ENCODE measurements around the gene ANXA4.
"Not testable (repeated sequence)": the region's sequence is repeated elsewhere in the genome, so short reads cannot be mapped to it uniquely, and the experiment has no call there.

ANXA4 gene

GRCh38 chr2:69816923-69817542 is 75.1 kb downstream of the ANXA4 start:
- no peak for TF ChIP-seq JUND (IDR thresholded peaks at IDR 0.05; ENCODE audit: low read depth)
- in situ Hi-C loops (cut with HindIII; ENCODE audit: low pct_unique_long_range_greater_than_20kb, low sequenced_read_pairs), result no loop called here
- peak in 1 of 2 experiments; percentile 84 for DNase-seq (ENCODE audit: low read depth in 1 of 2, low spot score in 1 of 2)

GRCh38 chr2:69817729-69818501 is 76.0 kb downstream of the ANXA4 start:
- no peak for TF ChIP-seq JUND (IDR thresholded peaks at IDR 0.05; ENCODE audit: low read depth)
- in situ Hi-C loops (cut with HindIII; ENCODE audit: low pct_unique_long_range_greater_than_20kb, low sequenced_read_pairs), result no loop called here
- no peak for DNase-seq (ENCODE audit: low read depth in 1 of 2, low spot score in 1 of 2)

- no peak for TF ChIP-seq JUND (IDR thresholded peaks at IDR 0.05; ENCODE audit: low read depth)
- in situ Hi-C loops (cut with HindIII; ENCODE audit: low pct_unique_long_range_greater_than_20kb, low sequenced_read_pairs), result no loop called here
- no peak for DNase-seq (ENCODE audit: low read depth in 1 of 2, low spot score in 1 of 2)
Observed at GRCh38 chr2:69827796-69828540, 86.0 kb downstream of the ANXA4 start.

GRCh38 chr2:69828938-69829255 is 87.0 kb downstream of the ANXA4 start:
- in situ Hi-C loops (cut with HindIII; ENCODE audit: low pct_unique_long_range_greater_than_20kb, low sequenced_read_pairs), result no loop called here
- DNase-seq (ENCODE audit: low read depth in 1 of 2, low spot score in 1 of 2), result no peak
- no peak for TF ChIP-seq JUND (IDR thresholded peaks at IDR 0.05; ENCODE audit: low read depth)

GRCh38 chr2:69829256-69830044 is 87.5 kb downstream of the ANXA4 start, which contains the start of gene GMCL1:
Gene GMCL1 (plus strand): TSS chr2:69829660. CDS start chr2:69829893, 233 bp downstream.
- in situ Hi-C loops (cut with HindIII; ENCODE audit: low pct_unique_long_range_greater_than_20kb, low sequenced_read_pairs), result no loop called here
- peak; percentile 51 to 94 for DNase-seq (ENCODE audit: low read depth in 1 of 2, low spot score in 1 of 2)
- TF ChIP-seq JUND (IDR thresholded peaks at IDR 0.05; ENCODE audit: low read depth), result no peak

- in situ Hi-C loops (cut with HindIII; ENCODE audit: low pct_unique_long_range_greater_than_20kb, low sequenced_read_pairs), result no loop called here
- TF ChIP-seq JUND (IDR thresholded peaks at IDR 0.05; ENCODE audit: low read depth), result no peak
- DNase-seq (ENCODE audit: low read depth in 1 of 2, low spot score in 1 of 2), result peak in 1 of 2 experiments; percentile 16
Observed at GRCh38 chr2:69830045-69830905, 88.3 kb downstream of the ANXA4 start.

GRCh38 chr2:69830906-69831241 is 88.9 kb downstream of the ANXA4 start:
- in situ Hi-C loops (cut with HindIII; ENCODE audit: low pct_unique_long_range_greater_than_20kb, low sequenced_read_pairs); DNase-seq (ENCODE audit: low read depth in 1 of 2, low spot score in 1 of 2): not testable (repeated sequence)

- no peak for TF ChIP-seq JUND (IDR thresholded peaks at IDR 0.05; ENCODE audit: low read depth)
- DNase-seq (ENCODE audit: low read depth in 1 of 2, low spot score in 1 of 2), result no peak
- in situ Hi-C loops (cut with HindIII; ENCODE audit: low pct_unique_long_range_greater_than_20kb, low sequenced_read_pairs), result no loop called here
Observed at GRCh38 chr2:69831354-69831905, 89.5 kb downstream of the ANXA4 start.

- no peak for DNase-seq (ENCODE audit: low read depth in 1 of 2, low spot score in 1 of 2)
- in situ Hi-C loops (cut with HindIII; ENCODE audit: low pct_unique_long_range_greater_than_20kb, low sequenced_read_pairs), result no loop called here
- no peak for TF ChIP-seq JUND (IDR thresholded peaks at IDR 0.05; ENCODE audit: low read depth)
Observed at GRCh38 chr2:69833752-69834151, 91.8 kb downstream of the ANXA4 start.

GRCh38 chr2:69835666-69836065 is 93.7 kb downstream of the ANXA4 start:
- TF ChIP-seq JUND (IDR thresholded peaks at IDR 0.05; ENCODE audit: low read depth), result no peak
- in situ Hi-C loops (cut with HindIII; ENCODE audit: low pct_unique_long_range_greater_than_20kb, low sequenced_read_pairs), result no loop called here

GRCh38 chr2:69836316-69836715 is 94.4 kb downstream of the ANXA4 start:
- in situ Hi-C loops (cut with HindIII; ENCODE audit: low pct_unique_long_range_greater_than_20kb, low sequenced_read_pairs), result no loop called here
- TF ChIP-seq JUND (IDR thresholded peaks at IDR 0.05; ENCODE audit: low read depth), result no peak
- DNase-seq (ENCODE audit: low read depth in 1 of 2, low spot score in 1 of 2), result no peak

More at GRCh38 chr2:69835666-69836065, 93.7 kb downstream of the ANXA4 start:
- no peak for DNase-seq (ENCODE audit: low read depth in 1 of 2, low spot score in 1 of 2)
